ENCODE results near the gene TNFRSF25. TPM values are rescaled to one million over a fixed set of nuclear protein-coding genes. Genes with fewer than 3 reads are reported as not detected.
"Not testable (repeated sequence)": the region's sequence is repeated elsewhere in the genome, so short reads cannot be mapped to it uniquely, and the experiment has no call there.

TNFRSF25 gene
- total RNA-seq, 1 experiment from 2014 or later = 19.4 TPM

- Histone ChIP-seq H2AFZ (ENCODE audit: low read length) (no peak overlapping the region), H3K27me3 (ENCODE audit: insufficient read depth, low read length) (no peaks in the 10 kb centered on the region), H3K27ac (ENCODE audit: insufficient read length, low read depth, low read length) (no peak overlapping the region), H3K4me2 (ENCODE audit: insufficient read depth, insufficient read length, low read length) (peak overlapping the region; percentile 35), H4K91ac (ENCODE audit: insufficient read length, low read depth, low read length) (no peak overlapping the region), H2BK20ac (ENCODE audit: low read depth, low read length, poor library complexity, severe bottlenecking) (no peak overlapping the region), H3K23me2 (ENCODE audit: insufficient read length, low read depth, low read length, poor library complexity, severe bottlenecking) (peaks cover 2% of the 10 kb centered on the region), H3K79me2 (ENCODE audit: insufficient read depth, low read length) (no peaks in the 10 kb centered on the region), H3K56ac (ENCODE audit: insufficient read length, low read depth, low read length) (no peak overlapping the region), H3K23ac (ENCODE audit: insufficient read length, low read depth, low read length) (no peak overlapping the region), H3K4me1 (ENCODE audit: insufficient read depth, low read length) (no peaks in the 10 kb centered on the region; the same call in 1 of the 2 replicates), H2AK5ac (ENCODE audit: insufficient read length, low read length) (no peak overlapping the region), H3T11ph (ENCODE audit: low read length) (no peak overlapping the region), H3K79me1 (ENCODE audit: insufficient read depth, low read depth, low read length, poor library complexity, severe bottlenecking) (no peaks in the 10 kb centered on the region), H4K20me1 (ENCODE audit: control insufficient read depth, insufficient read depth, insufficient read length) (no peaks in the 10 kb centered on the region), H3K4ac (ENCODE audit: low read depth, low read length) (no peak overlapping the region), H3K9me3 (ENCODE audit: control insufficient read depth, low read depth, low read length) (no peaks in the 10 kb centered on the region), H2BK15ac (ENCODE audit: low read depth, low read length) (no peak overlapping the region), H2BK12ac (ENCODE audit: insufficient read length, low read depth, low read length) (no peak overlapping the region), H3K18ac (ENCODE audit: insufficient read length, low read depth, low read length) (no peak overlapping the region), H2BK5ac (ENCODE audit: insufficient read length, low read length) (no peak overlapping the region), H3K14ac (ENCODE audit: insufficient read depth, low read length) (no peak overlapping the region; the same call in 1 of the 2 replicates), H4K5ac (ENCODE audit: insufficient read length, low read depth, low read length) (no peak overlapping the region), H2BK120ac (ENCODE audit: low read depth, low read length, poor library complexity, severe bottlenecking) (no peak overlapping the region), H3K9ac (ENCODE audit: extremely low read depth, insufficient read length, low read length) (no peak overlapping the region), H4K8ac (replicated peaks; ENCODE audit: insufficient read length, low read depth, low read length) (no peak overlapping the region)
- WGBS (ENCODE audit: extremely low coverage, insufficient read length, low lambda C conversion rate) = no CpG with 5 or more reads among the region's 4 CpGs
- H3K27me3 Mint-ChIP-seq (ENCODE audit: low read depth) = peaks cover 8% of the 10 kb centered on the region
- peaks cover 27 to 43% of the 10 kb centered on the region in 2 experiments for H3K4me1 Mint-ChIP-seq
- H3K27ac Mint-ChIP-seq = peak overlapping the region in 1 of 3 experiments; percentile 49; a peak in 1 of 7 replicates
- TF ChIP-seq, protein P1, sequence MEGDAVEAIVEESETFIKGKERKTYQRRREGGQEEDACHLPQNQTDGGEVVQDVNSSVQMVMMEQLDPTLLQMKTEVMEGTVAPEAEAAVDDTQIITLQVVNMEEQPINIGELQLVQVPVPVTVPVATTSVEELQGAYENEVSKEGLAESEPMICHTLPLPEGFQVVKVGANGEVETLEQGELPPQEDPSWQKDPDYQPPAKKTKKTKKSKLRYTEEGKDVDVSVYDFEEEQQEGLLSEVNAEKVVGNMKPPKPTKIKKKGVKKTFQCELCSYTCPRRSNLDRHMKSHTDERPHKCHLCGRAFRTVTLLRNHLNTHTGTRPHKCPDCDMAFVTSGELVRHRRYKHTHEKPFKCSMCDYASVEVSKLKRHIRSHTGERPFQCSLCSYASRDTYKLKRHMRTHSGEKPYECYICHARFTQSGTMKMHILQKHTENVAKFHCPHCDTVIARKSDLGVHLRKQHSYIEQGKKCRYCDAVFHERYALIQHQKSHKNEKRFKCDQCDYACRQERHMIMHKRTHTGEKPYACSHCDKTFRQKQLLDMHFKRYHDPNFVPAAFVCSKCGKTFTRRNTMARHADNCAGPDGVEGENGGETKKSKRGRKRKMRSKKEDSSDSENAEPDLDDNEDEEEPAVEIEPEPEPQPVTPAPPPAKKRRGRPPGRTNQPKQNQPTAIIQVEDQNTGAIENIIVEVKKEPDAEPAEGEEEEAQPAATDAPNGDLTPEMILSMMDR (conservative IDR thresholded peaks at IDR 0.05) = no peak
- no peaks in the 10 kb centered on the region; a peak in 1 of 7 replicates for H3K36me3 Mint-ChIP-seq (ENCODE audit: insufficient read depth in 1 of 3, low read depth in 3 of 3)
- no peak for DNase-seq
- H3K9me3 Mint-ChIP-seq = no peaks in the 10 kb centered on the region
- peak overlapping the region; percentile 69 to 80 for H3K4me3 Mint-ChIP-seq
These were observed 19.3 kb downstream of the TNFRSF25 start for GRCh38 chr1:6446665-6447015.

- not testable (repeated sequence) for H2BK20ac ChIP-seq (ENCODE audit: low read depth, low read length, poor library complexity, severe bottlenecking); H3K4ac ChIP-seq (ENCODE audit: low read depth, low read length); H3K4me2 ChIP-seq (ENCODE audit: insufficient read depth, insufficient read length, low read length); H3K27ac Mint-ChIP-seq; H4K91ac ChIP-seq (ENCODE audit: insufficient read length, low read depth, low read length); H2AFZ ChIP-seq (ENCODE audit: low read length); H3K27me3 ChIP-seq (ENCODE audit: insufficient read depth, low read length); H2BK120ac ChIP-seq (ENCODE audit: low read depth, low read length, poor library complexity, severe bottlenecking); H3K4me1 ChIP-seq (ENCODE audit: insufficient read depth, low read length); H2BK15ac ChIP-seq (ENCODE audit: low read depth, low read length); H3K36me3 Mint-ChIP-seq (ENCODE audit: insufficient read depth in 1 of 3, low read depth in 3 of 3); H3K18ac ChIP-seq (ENCODE audit: insufficient read length, low read depth, low read length); H3K79me1 ChIP-seq (ENCODE audit: insufficient read depth, low read depth, low read length, poor library complexity, severe bottlenecking); H3K56ac ChIP-seq (ENCODE audit: insufficient read length, low read depth, low read length); H4K5ac ChIP-seq (ENCODE audit: insufficient read length, low read depth, low read length); DNase-seq; H2BK12ac ChIP-seq (ENCODE audit: insufficient read length, low read depth, low read length); H3K27ac ChIP-seq (ENCODE audit: insufficient read length, low read depth, low read length); H4K8ac ChIP-seq (replicated peaks; ENCODE audit: insufficient read length, low read depth, low read length); H3K79me2 ChIP-seq (ENCODE audit: insufficient read depth, low read length); H3K9me3 ChIP-seq (ENCODE audit: control insufficient read depth, low read depth, low read length); H3T11ph ChIP-seq (ENCODE audit: low read length); H3K14ac ChIP-seq (ENCODE audit: insufficient read depth, low read length); H3K23ac ChIP-seq (ENCODE audit: insufficient read length, low read depth, low read length); H3K9ac ChIP-seq (ENCODE audit: extremely low read depth, insufficient read length, low read length); H4K20me1 ChIP-seq (ENCODE audit: control insufficient read depth, insufficient read depth, insufficient read length); H3K9me3 Mint-ChIP-seq; H3K23me2 ChIP-seq (ENCODE audit: insufficient read length, low read depth, low read length, poor library complexity, severe bottlenecking); H2BK5ac ChIP-seq (ENCODE audit: insufficient read length, low read length); H2AK5ac ChIP-seq (ENCODE audit: insufficient read length, low read length)
- Mint-ChIP-seq H3K4me1 (peaks cover 31 to 48% of the 10 kb centered on the region in 2 experiments), H3K27me3 (ENCODE audit: low read depth) (peaks cover 15% of the 10 kb centered on the region), H3K4me3 (peak overlapping the region in 1 of 2 experiments; percentile 35; a peak in 1 of 5 replicates)
- WGBS (ENCODE audit: extremely low coverage, insufficient read length, low lambda C conversion rate) = no CpG with 5 or more reads among the region's 4 CpGs
These were observed 20.0 kb downstream of the TNFRSF25 start for GRCh38 chr1:6445929-6446328.

Data from H9 (cell line).